Endodermal cell (in vitro differentiated cells): ENCODE results near the gene EDEM2. TPM values are rescaled to one million over a fixed set of nuclear protein-coding genes. Genes with fewer than 3 reads are reported as not detected.
"Not testable (repeated sequence)": the region's sequence is repeated elsewhere in the genome, so short reads cannot be mapped to it uniquely, and the experiment has no call there.

Experiments used
- DNase-seq: peaks from one replicate; pipeline ENCODE4 v3.0.0-alpha.2; 2017
- H3K27ac ChIP-seq: 2 replicates; pipeline ENCODE4 v1.5.1; 2013; ENCODE audit warnings: mild to moderate bottlenecking, low read depth, low read length, moderate library complexity
- H3K27me3 ChIP-seq: 2 replicates; pipeline ENCODE4 v1.6.1; 2013; ENCODE audit warnings: mild to moderate bottlenecking, low read length, moderate library complexity; ENCODE audit not compliant: insufficient read depth, control insufficient read depth, poor library complexity, severe bottlenecking
- H3K36me3 ChIP-seq: 2 replicates; pipeline ENCODE4 v1.7.0; 2013; ENCODE audit warnings: mild to moderate bottlenecking, low read length, moderate library complexity; ENCODE audit not compliant: control insufficient read depth, insufficient read depth
- H3K4me1 ChIP-seq: one replicate; pipeline ENCODE4 v1.7.0; 2013; ENCODE audit warnings: low read length; ENCODE audit not compliant: control insufficient read depth, insufficient read depth
- H3K4me3 ChIP-seq: 2 replicates; pipeline ENCODE4 v1.5.1; 2013; ENCODE audit warnings: mild to moderate bottlenecking, low read length, moderate library complexity
- H3K9ac ChIP-seq: 2 replicates; pipeline ENCODE4 v1.6.1; 2013; ENCODE audit warnings: mild to moderate bottlenecking, low read length, moderate library complexity; ENCODE audit not compliant: poor library complexity, severe bottlenecking; ENCODE audit errors: extremely low read depth
- H3K9me3 ChIP-seq: 2 replicates; pipeline ENCODE4 v1.6.1; 2013; ENCODE audit warnings: mild to moderate bottlenecking, low read length, moderate library complexity; ENCODE audit not compliant: control insufficient read depth
- H3K27ac Mint-ChIP-seq: 2 replicates; pipeline ENCODE4 v1.8.0; 2020; ENCODE audit warnings: mixed read lengths
- H3K27me3 Mint-ChIP-seq: 2 replicates; pipeline ENCODE4 v1.8.0; 2021; ENCODE audit warnings: mild to moderate bottlenecking, mixed read lengths; ENCODE audit not compliant: insufficient read depth
- H3K36me3 Mint-ChIP-seq: 2 replicates; pipeline ENCODE4 v1.8.0; 2020; ENCODE audit warnings: low read depth, mixed read lengths
- H3K4me1 Mint-ChIP-seq: 2 replicates; pipeline ENCODE4 v1.8.0; 2020; ENCODE audit warnings: mixed read lengths
- H3K4me3 Mint-ChIP-seq: 2 replicates; pipeline ENCODE4 v1.8.0; 2020; ENCODE audit warnings: mild to moderate bottlenecking, moderate library complexity, mixed read lengths
- H3K9me3 Mint-ChIP-seq: 2 replicates; pipeline ENCODE4 v1.8.0; 2020; ENCODE audit warnings: mild to moderate bottlenecking, mixed read lengths
- CTCF ChIP-seq: fragments of 200-600 bp; sonication (generic); conservative IDR thresholded peaks from 2 replicates; pipeline ENCODE4 v1.5.0; 2021; ENCODE audit warnings: antibody characterized with exemption, mild to moderate bottlenecking
- WGBS, 2 experiments: methylation state at CpG; one replicate each; pipeline versions ENCODE4 v1.1.5 to v1.1.7; 2013; ENCODE audit warnings: missing lambda C conversion rate in 2 of 2, mixed read lengths in 1 of 2; ENCODE audit not compliant: insufficient coverage in 1 of 2, insufficient read length in 1 of 2; 5-methylcytosine and 5-hydroxymethylcytosine counted together
- total RNA-seq, 2 donors: library from RNA; stranded (reverse); fragmentation: NEBNext Ultra II Directional in 1 of 2; extraction: Animal tissue kit (Norgen Biotek cat#: 25700) in 1 of 2; gene quantifications; 2 replicates in 1 of 2; 3 replicates in 1 of 2; pipeline ENCODE4 v1.2.1, GENCODE V29; 2021

The EDEM2 gene
- total RNA-seq, 2 donors from 2014 or later = 21.4 to 32.2 TPM

- Histone ChIP-seq H3K27ac (no peak overlapping the region), H3K27me3 (no peaks in the 10 kb centered on the region), H3K4me1 (no peaks in the 10 kb centered on the region), H3K4me3 (no peak overlapping the region), H3K9me3 (no peaks in the 10 kb centered on the region), H3K9ac (no peak overlapping the region), H3K36me3 (no peaks in the 10 kb centered on the region)
- Mint-ChIP-seq H3K9me3 (peaks cover 26% of the 10 kb centered on the region), H3K4me3 (no peak overlapping the region), H3K27me3 (peaks cover 4% of the 10 kb centered on the region), H3K36me3 (no peaks in the 10 kb centered on the region), H3K4me1 (peaks cover 4% of the 10 kb centered on the region), H3K27ac (no peak overlapping the region)
- no peak for TF ChIP-seq CTCF
- DNase-seq = no peak
- WGBS, 2 experiments = 53 to 68% methylated on average over 5 of the region's 5 CpGs
These were observed 19.2 kb upstream of the EDEM2 start for GRCh38 chr20:35166242-35166830.

DNA sequence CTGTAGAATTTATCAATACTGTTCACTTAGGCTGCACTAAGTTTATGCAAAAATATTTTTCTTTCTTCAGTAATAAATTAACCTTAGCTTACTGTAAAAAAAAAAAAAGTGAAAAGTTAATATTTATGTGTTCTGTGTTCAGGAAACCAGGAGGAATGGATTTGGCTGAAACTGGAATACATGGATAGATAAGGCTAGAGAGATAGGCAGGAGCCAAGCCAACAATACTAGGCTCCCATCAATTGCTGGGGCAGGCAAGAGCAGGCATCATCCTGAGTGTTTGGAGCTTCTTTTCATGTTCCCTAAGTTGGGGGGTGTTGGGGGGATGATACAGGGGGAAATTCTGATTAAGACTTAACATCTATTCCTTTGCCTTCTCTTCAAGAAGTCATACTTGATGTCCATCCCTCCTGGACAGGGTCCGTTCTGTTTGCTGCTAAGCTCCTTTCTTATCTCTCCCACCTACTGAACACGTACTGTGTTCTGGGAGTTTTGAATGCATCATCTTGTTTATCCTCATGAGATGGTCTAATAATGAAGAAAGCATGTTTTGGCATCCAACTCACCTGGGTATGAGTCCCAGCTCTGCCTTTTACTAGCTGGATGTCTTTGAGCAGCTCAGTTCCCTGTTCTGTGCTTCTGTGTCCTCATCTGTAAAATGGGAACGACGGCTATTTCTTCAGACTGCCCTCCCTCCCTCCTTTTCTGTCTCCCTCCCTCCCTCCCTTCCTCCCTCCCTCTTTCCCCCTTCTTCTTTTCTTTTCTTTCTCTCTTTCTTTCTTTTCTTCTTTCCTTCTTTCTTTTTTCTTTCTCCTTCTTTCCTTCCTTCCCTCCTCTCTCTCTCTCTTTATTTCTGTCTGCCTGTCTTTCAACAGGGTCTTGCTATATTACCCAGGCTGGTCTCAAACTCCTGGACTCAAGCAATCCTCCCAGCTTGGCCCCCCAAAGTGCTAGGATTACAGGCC lies 18.4 kb upstream of the EDEM2 start:
- no peaks in the 10 kb centered on the region for H3K4me1 ChIP-seq
- Mint-ChIP-seq H3K4me3 (no peak overlapping the region), H3K27ac (no peak overlapping the region), H3K9me3 (peaks cover 31% of the 10 kb centered on the region), H3K36me3 (no peaks in the 10 kb centered on the region), H3K27me3 (peaks cover 4% of the 10 kb centered on the region), H3K4me1 (peaks cover 3% of the 10 kb centered on the region)
- TF ChIP-seq CTCF = no peak
- no peaks in the 10 kb centered on the region for H3K27me3 ChIP-seq
- WGBS, 2 experiments = 81 to 91% methylated on average over 4 of the region's 4 CpGs
- no peak for DNase-seq
- H3K9ac ChIP-seq = no peak overlapping the region
- H3K36me3 ChIP-seq = no peaks in the 10 kb centered on the region
- no peak overlapping the region for H3K4me3 ChIP-seq
- H3K27ac ChIP-seq = no peak overlapping the region
- no peaks in the 10 kb centered on the region for H3K9me3 ChIP-seq

GRCh38 chr20:35164531-35164930 lies 17.4 kb upstream of the EDEM2 start:
- not testable (repeated sequence) for DNase-seq, H3K36me3 ChIP-seq, H3K4me1 ChIP-seq, H3K27me3 Mint-ChIP-seq, H3K27ac Mint-ChIP-seq, H3K4me3 ChIP-seq, H3K27me3 ChIP-seq, H3K36me3 Mint-ChIP-seq, H3K27ac ChIP-seq, H3K4me1 Mint-ChIP-seq, H3K9ac ChIP-seq, H3K9me3 ChIP-seq, H3K4me3 Mint-ChIP-seq
- H3K9me3 Mint-ChIP-seq = peaks cover 34% of the 10 kb centered on the region

- H3K27me3 Mint-ChIP-seq, H3K4me3 ChIP-seq, H3K9ac ChIP-seq, H3K4me3 Mint-ChIP-seq, H3K27ac ChIP-seq, DNase-seq, H3K27me3 ChIP-seq, H3K9me3 ChIP-seq, H3K27ac Mint-ChIP-seq, H3K4me1 Mint-ChIP-seq, H3K36me3 ChIP-seq, H3K36me3 Mint-ChIP-seq, H3K4me1 ChIP-seq: not testable (repeated sequence)
- 95 to 100% methylated on average over 5 of the region's 5 CpGs for WGBS, 2 experiments
- H3K9me3 Mint-ChIP-seq = peaks cover 41% of the 10 kb centered on the region
These were observed 13.2 kb upstream of the EDEM2 start for GRCh38 chr20:35160341-35160740.
